HG03139 (cell line): ENCODE data around the gene NR2E3.

ENCODE experiments used
- ATAC-seq: cut with Tn5 transposase; IDR thresholded peaks from one replicate; pipeline ENCODE4 v1.9.1; 2021; ENCODE audit not compliant: unreplicated experiment

NR2E3 gene

GRCh38 chr15:71810256-71811035, at the start of gene NR2E3:
Gene NR2E3 (plus strand): TSS chr15:71810554. CDS start chr15:71810744, 190 bp downstream.
- no peak for ATAC-seq

GRCh38 chr15:71760852-71761251, 49.5 kb upstream of the NR2E3 start:
- ATAC-seq = no peak

GRCh38 chr15:71761649-71762048, 48.7 kb upstream of the NR2E3 start:
- no peak for ATAC-seq

- no peak for ATAC-seq
Observed at GRCh38 chr15:71768184-71768583, 42.2 kb upstream of the NR2E3 start.

GRCh38 chr15:71773206-71773859, 37.0 kb upstream of the NR2E3 start:
- no peak for ATAC-seq

GRCh38 chr15:71775856-71776255, 34.5 kb upstream of the NR2E3 start:
- ATAC-seq = no peak

GRCh38 chr15:71776304-71776703, 34.0 kb upstream of the NR2E3 start:
- ATAC-seq = no peak

- ATAC-seq = no peak
Observed at GRCh38 chr15:71777216-71777943, 33.0 kb upstream of the NR2E3 start.

GRCh38 chr15:71779073-71779797, 31.1 kb upstream of the NR2E3 start:
- no peak for ATAC-seq

GRCh38 chr15:71780115-71780976, 30.0 kb upstream of the NR2E3 start:
- no peak for ATAC-seq

GRCh38 chr15:71781179-71781964, 29.0 kb upstream of the NR2E3 start:
- no peak for ATAC-seq

- no peak for ATAC-seq
Observed at GRCh38 chr15:71781965-71782265, 28.4 kb upstream of the NR2E3 start.

GRCh38 chr15:71782422-71783165, 27.8 kb upstream of the NR2E3 start:
- ATAC-seq = no peak

- ATAC-seq = no peak
Observed at GRCh38 chr15:71784719-71785118, 25.6 kb upstream of the NR2E3 start.

- no peak for ATAC-seq
Observed at GRCh38 chr15:71785996-71786395, 24.4 kb upstream of the NR2E3 start.

- ATAC-seq = no peak
Observed at GRCh38 chr15:71786673-71787072, 23.7 kb upstream of the NR2E3 start.

GRCh38 chr15:71788646-71789579, 21.4 kb upstream of the NR2E3 start:
- no peak for ATAC-seq

- no peak for ATAC-seq
Observed at GRCh38 chr15:71789616-71790015, 20.7 kb upstream of the NR2E3 start.
